ENCODE results near the gene HADHB.

HADHB gene

GRCh38 chr2:26244309-26245230, at the start of gene HADHB, which contains the start of gene HADHA:
HADHB (plus strand) TSS chr2:26244939; CDS start chr2:26254255, 9,316 bp downstream.
HADHA (minus strand) TSS chr2:26244632; CDS start chr2:26244596, 36 bp downstream.
- TF ChIP-seq GATA2 (IDR thresholded peaks at IDR 0.05; ENCODE audit: low read depth, low read length) (no peak), GATA3 (IDR thresholded peaks at IDR 0.05; ENCODE audit: low read depth, low read length) (no peak)

DNA sequence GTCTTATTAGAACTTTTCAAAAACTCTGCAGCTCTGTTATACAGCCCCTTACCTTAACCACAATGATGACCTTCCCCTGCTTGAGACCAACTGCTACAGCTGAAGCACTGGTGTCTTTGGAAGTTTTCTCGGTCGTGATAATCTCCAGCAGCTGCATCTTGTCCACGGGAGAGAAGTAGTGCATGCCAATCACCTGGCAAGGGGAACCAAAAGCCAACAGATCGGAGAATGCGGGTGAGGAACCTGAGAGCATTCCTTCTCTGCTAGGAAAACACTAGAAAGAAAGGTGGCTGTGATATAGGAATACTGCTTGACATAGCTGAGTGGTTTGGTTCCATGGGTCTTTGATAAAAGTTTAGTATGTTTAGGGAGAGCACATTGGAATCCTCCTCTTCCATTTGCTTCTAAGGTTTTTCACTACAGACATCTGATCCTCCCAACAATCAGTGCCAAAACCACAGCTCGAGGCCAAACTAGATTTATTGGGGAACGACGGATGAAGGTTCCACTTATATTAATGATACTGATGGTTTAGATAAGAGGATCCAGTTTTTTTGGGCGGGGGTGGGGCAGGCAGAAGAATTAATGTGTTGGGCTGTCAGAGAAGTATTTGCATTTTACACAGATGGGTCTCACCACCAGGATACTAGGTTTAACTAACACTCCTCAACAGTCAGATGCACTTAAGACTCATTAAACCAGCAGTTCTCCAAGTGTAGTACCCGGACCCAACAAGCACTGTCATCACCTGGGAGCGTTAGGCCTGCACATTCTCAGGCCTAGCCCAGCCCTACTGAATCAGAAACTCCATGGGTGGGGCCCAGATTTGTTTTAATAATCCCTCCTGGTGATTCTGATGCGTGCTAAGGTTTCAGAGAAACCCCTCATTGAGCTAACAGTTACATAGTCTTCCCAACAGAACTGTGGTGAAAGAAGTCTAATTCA, 49.4 kb upstream of the HADHB start:
- TF ChIP-seq GATA3 (IDR thresholded peaks at IDR 0.05; ENCODE audit: low read depth, low read length) (no peak), GATA2 (IDR thresholded peaks at IDR 0.05; ENCODE audit: low read depth, low read length) (no peak)

GRCh38 chr2:26196683-26197418, 47.9 kb upstream of the HADHB start:
- TF ChIP-seq GATA3 (IDR thresholded peaks at IDR 0.05; ENCODE audit: low read depth, low read length) (no peak), GATA2 (IDR thresholded peaks at IDR 0.05; ENCODE audit: low read depth, low read length) (no peak)

- TF ChIP-seq GATA2 (IDR thresholded peaks at IDR 0.05; ENCODE audit: low read depth, low read length) = 0 out of 2 replicates have a peak, but pooled peaks have one; percentile 9
- TF ChIP-seq GATA3 (IDR thresholded peaks at IDR 0.05; ENCODE audit: low read depth, low read length) = no peak
Observed at GRCh38 chr2:26197516-26197915, 47.2 kb upstream of the HADHB start.

DNA sequence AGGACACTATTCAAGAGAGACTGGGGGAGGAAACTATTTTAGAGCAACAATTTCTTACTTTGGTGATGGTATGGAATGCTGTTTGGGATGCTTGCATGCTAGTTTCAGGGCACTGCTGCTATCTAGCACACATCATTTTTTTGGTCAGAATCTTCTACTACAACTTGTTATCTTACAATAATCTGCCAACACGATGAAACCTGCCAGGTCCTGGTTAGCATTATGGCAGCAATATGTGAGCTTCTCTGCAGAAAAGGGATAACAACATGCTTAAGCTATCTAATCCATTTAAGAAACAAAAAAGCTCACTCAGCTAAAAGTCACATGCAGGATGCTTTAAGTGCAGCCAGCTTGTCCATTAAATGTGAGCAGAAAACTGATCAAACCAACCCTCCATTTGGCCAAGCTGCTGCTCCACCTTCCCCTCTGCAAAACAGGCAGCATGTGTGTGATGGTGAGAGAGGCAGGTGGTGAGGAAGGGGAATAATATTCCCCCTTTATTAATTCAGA, 41.7 kb upstream of the HADHB start:
- TF ChIP-seq GATA3 (IDR thresholded peaks at IDR 0.05; ENCODE audit: low read depth, low read length) (no peak), GATA2 (IDR thresholded peaks at IDR 0.05; ENCODE audit: low read depth, low read length) (no peak)

DNA sequence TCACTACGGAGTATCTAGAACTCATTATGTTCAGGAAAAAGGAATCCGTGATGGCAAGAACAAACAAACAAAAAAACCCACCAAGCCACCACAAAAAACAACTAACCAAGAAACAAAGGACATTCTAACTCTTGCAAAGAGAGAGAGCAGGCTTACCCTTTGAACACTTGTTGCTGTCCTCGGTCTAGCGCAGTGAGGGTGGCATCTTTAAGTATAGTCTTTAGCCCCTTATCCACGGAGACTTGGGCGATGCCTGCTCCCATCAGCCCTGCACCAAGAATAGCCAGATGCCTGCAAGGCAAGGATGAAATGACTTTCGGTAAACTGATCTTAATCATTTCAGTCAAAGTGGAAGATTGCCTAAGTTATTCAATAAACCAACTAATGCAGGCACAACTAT, 40.8 kb upstream of the HADHB start:
- no peak for TF ChIP-seq GATA2 (IDR thresholded peaks at IDR 0.05; ENCODE audit: low read depth, low read length)
- TF ChIP-seq GATA3 (IDR thresholded peaks at IDR 0.05; ENCODE audit: low read depth, low read length) = no peak

- TF ChIP-seq GATA3 (IDR thresholded peaks at IDR 0.05; ENCODE audit: low read depth, low read length) = no peak
- no peak for TF ChIP-seq GATA2 (IDR thresholded peaks at IDR 0.05; ENCODE audit: low read depth, low read length)
Observed at GRCh38 chr2:26212011-26212410, 32.7 kb upstream of the HADHB start.

DNA sequence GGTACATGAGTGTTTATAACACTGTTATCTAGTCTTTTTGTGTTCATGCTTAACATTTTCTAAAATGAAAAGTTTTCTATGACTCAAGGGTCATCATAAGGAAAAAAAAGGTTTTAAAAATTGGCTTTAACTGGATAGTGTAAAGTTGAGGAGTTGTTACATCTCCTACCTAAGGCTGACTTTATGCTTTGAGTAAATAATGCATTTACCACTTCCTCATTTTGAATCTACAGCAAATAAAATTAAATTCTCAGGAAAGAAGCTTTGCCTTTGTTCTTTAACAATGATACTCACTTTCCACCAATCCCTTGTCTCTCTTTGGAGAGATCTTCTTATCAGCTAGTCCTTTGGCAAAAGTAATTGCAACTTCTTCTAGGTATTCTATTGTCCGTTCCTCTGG, 30.0 kb upstream of the HADHB start:
- TF ChIP-seq GATA2 (IDR thresholded peaks at IDR 0.05; ENCODE audit: low read depth, low read length) (no peak), GATA3 (IDR thresholded peaks at IDR 0.05; ENCODE audit: low read depth, low read length) (no peak)

GRCh38 chr2:26215833-26216232, 28.9 kb upstream of the HADHB start:
- TF ChIP-seq GATA3 (IDR thresholded peaks at IDR 0.05; ENCODE audit: low read depth, low read length) (no peak), GATA2 (IDR thresholded peaks at IDR 0.05; ENCODE audit: low read depth, low read length) (no peak)

GRCh38 chr2:26216587-26216986, 28.2 kb upstream of the HADHB start:
- TF ChIP-seq GATA3 (IDR thresholded peaks at IDR 0.05; ENCODE audit: low read depth, low read length) = no peak
- no peak for TF ChIP-seq GATA2 (IDR thresholded peaks at IDR 0.05; ENCODE audit: low read depth, low read length)

DNA sequence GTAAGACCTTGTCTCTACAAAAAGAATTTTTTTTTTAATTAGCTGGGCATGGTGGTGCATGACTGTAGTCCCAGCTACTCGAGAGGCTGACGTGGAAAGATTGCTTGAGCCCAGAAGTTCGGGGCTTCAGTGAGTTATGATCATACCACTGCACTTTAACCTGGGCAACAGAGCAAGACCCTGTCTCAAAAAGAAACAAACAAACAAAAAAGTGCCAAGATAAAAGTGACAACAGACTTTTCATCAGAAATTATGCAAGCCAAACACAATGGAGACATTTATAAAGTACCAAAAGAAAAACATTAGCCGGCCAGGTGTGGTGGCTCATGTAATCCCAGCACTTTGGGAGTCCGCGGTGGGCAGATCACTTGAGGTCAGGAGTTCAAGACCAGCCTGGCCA, 27.0 kb upstream of the HADHB start:
- no peak for TF ChIP-seq GATA3 (IDR thresholded peaks at IDR 0.05; ENCODE audit: low read depth, low read length)
- no peak for TF ChIP-seq GATA2 (IDR thresholded peaks at IDR 0.05; ENCODE audit: low read depth, low read length)

DNA sequence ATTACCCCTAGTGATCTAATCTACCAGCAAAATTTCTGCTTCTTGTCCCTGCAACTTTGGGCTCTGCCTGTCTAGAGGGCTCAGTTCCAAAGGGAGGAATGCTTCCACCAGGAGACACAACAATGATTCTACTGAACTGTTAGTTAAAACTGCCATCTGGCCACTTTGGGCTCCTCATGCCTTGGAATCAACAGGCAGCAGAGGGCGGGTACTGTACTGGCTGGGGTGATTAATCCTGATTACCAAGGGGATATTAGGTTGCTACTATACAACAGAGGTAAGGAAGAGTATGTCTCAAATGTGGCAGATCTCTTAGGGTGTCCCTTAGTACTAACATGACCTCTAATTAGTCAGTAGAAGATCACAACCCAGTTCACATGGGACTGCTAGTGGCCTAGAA, 21.7 kb upstream of the HADHB start:
- TF ChIP-seq GATA3 (IDR thresholded peaks at IDR 0.05; ENCODE audit: low read depth, low read length) = no peak
- TF ChIP-seq GATA2 (IDR thresholded peaks at IDR 0.05; ENCODE audit: low read depth, low read length) = no peak

GRCh38 chr2:26224095-26224494, 20.6 kb upstream of the HADHB start:
- TF ChIP-seq GATA2 (IDR thresholded peaks at IDR 0.05; ENCODE audit: low read depth, low read length) (no peak), GATA3 (IDR thresholded peaks at IDR 0.05; ENCODE audit: low read depth, low read length) (no peak)
